ENCODE results near the gene NHS. TPM values are rescaled to one million over a fixed set of nuclear protein-coding genes. Genes with fewer than 3 reads are reported as not detected.
"Not testable (repeated sequence)": the region's sequence is repeated elsewhere in the genome, so short reads cannot be mapped to it uniquely, and the experiment has no call there.

NHS gene
- total RNA-seq, 1 donor from 2014 or later, result 0.13 TPM

GRCh38 chrX:17546356-17546755, 171.4 kb downstream of the NHS start:
- DNase-seq (ENCODE audit: low read depth in 2 of 2), result no peak

- peak in 1 of 2 donors; percentile 88 for DNase-seq (ENCODE audit: low read depth in 2 of 2)
Measured at GRCh38 chrX:17547658-17548057, 172.7 kb downstream of the NHS start.

GRCh38 chrX:17549107-17549651, 174.2 kb downstream of the NHS start:
- no peak for DNase-seq (ENCODE audit: low read depth in 2 of 2)

GRCh38 chrX:17550011-17550410, 175.0 kb downstream of the NHS start:
- no peak for DNase-seq (ENCODE audit: low read depth in 2 of 2)

- no peak for DNase-seq (ENCODE audit: low read depth in 2 of 2)
Measured at GRCh38 chrX:17552044-17552650, 177.1 kb downstream of the NHS start.

- DNase-seq (ENCODE audit: low read depth in 2 of 2), result peak in 1 of 2 donors; percentile 75
Measured at GRCh38 chrX:17553469-17553868, 178.5 kb downstream of the NHS start.

GRCh38 chrX:17553961-17554482, 179.0 kb downstream of the NHS start:
- no peak for DNase-seq (ENCODE audit: low read depth in 2 of 2)

GRCh38 chrX:17554914-17555313, 179.9 kb downstream of the NHS start:
- DNase-seq (ENCODE audit: low read depth in 2 of 2), result no peak

GRCh38 chrX:17555846-17556245, 180.8 kb downstream of the NHS start:
- DNase-seq (ENCODE audit: low read depth in 2 of 2), result no peak

GRCh38 chrX:17559728-17560379, 184.9 kb downstream of the NHS start:
- DNase-seq (ENCODE audit: low read depth in 2 of 2), result peak in 1 of 2 donors; percentile 26

- no peak for DNase-seq (ENCODE audit: low read depth in 2 of 2)
Measured at GRCh38 chrX:17560385-17560784, 185.4 kb downstream of the NHS start.

GRCh38 chrX:17563076-17563475, 188.1 kb downstream of the NHS start:
- no peak for DNase-seq (ENCODE audit: low read depth in 2 of 2)

GRCh38 chrX:17563515-17563914, 188.5 kb downstream of the NHS start:
- DNase-seq (ENCODE audit: low read depth in 2 of 2), result no peak

- DNase-seq (ENCODE audit: low read depth in 2 of 2), result no peak
Measured at GRCh38 chrX:17564689-17565409, 189.8 kb downstream of the NHS start.

- no peak for DNase-seq (ENCODE audit: low read depth in 2 of 2)
Measured at GRCh38 chrX:17566740-17567139, 191.7 kb downstream of the NHS start.

- no peak for DNase-seq (ENCODE audit: low read depth in 2 of 2)
Measured at GRCh38 chrX:17567187-17567586, 192.2 kb downstream of the NHS start.

GRCh38 chrX:17567821-17568220, 192.8 kb downstream of the NHS start:
- DNase-seq (ENCODE audit: low read depth in 2 of 2), result no peak

- DNase-seq (ENCODE audit: low read depth in 2 of 2), result not testable (repeated sequence)
Measured at GRCh38 chrX:17568804-17569203, 193.8 kb downstream of the NHS start.

GRCh38 chrX:17579026-17579425, 204.0 kb downstream of the NHS start:
- no peak for DNase-seq (ENCODE audit: low read depth in 2 of 2)

GRCh38 chrX:17580539-17581152, 205.6 kb downstream of the NHS start:
- DNase-seq (ENCODE audit: low read depth in 2 of 2), result peak in 1 of 2 donors; percentile 60

- no peak for DNase-seq (ENCODE audit: low read depth in 2 of 2)
Measured at GRCh38 chrX:17581641-17582040, 206.6 kb downstream of the NHS start.

GRCh38 chrX:17584248-17584681, 209.3 kb downstream of the NHS start:
- DNase-seq (ENCODE audit: low read depth in 2 of 2), result no peak
